Activated gamma-delta T cell treated with anti-CD3 and anti-CD28 coated beads, Interleukin-2, amount 50 U/mL, for 16 hours (primary cell): Measurements from ENCODE around the gene PTDSS2.

Experiments
- DNase-seq: peaks from one replicate; pipeline ENCODE4 v3.0.0-alpha.2; 2020; ENCODE audit warnings: low read depth

PTDSS2 gene

DNA sequence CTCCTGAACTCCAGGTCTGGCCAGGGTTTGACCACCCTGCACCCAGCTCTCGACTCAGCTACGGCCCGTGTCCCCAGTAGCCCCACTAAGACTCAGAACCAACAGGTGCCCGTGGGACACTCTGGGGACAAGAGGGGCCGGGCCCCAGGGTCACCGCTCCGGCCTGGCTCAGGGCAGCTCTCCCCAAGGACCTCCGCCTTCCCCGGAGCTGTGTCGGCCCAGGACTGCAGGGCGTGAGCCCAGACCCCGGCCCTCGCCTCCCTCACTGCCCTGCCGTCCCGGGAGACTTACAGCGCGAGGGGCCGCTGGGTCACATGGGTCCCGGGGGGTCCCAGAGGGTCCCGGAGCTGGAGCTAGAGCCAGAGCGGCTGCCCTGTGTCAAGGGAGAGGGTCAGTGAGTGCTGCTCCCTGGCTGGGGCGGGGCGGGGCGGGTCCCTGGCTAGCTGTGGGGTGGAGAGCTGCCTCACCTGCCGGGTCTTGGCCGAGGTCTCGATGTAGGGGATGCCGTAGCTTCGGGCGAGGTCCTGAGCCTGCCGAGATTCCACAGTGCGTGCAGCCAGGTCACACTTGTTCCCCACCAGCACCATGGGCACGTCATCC lies 83.0 kb downstream of the PTDSS2 start:
- DNase-seq, result no peak

DNA sequence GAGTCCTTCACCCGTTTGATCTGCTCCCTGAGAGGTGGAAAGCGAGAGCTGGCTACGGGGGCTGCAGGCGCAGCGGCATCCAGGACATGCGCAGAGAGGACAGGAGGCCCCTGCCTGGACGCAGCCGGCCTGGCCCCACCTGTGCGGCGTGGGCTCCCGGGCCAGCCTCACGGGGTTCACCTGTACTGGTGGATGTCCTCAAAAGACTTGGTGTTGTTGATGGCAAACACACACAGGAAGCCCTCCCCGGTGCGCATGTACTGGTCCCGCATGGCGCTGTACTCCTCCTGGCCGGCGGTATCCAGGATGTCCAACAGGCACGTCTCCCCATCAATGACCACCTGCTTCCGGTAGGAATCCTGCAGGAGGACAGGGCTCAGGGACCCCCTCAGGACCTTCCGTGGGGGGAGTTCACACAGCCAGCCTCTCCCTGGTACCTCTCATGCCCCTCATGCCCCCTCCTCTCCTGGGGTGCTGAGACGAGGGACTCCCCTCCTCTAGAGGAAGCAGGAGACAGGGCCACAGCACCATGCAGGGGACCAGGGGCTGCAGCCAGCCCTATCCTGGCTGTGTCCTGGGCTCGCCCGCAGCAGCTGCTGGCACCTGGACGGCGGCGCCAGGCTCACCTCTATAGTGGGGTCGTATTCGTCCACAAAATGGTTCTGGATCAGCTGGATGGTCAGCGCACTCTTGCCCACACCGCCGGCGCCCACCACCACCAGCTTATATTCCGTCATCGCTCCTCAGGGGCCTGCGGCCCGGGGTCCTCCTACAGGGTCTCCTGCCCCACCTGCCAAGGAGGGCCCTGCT lies 83.7 kb downstream of the PTDSS2 start:
- no peak for DNase-seq

DNA sequence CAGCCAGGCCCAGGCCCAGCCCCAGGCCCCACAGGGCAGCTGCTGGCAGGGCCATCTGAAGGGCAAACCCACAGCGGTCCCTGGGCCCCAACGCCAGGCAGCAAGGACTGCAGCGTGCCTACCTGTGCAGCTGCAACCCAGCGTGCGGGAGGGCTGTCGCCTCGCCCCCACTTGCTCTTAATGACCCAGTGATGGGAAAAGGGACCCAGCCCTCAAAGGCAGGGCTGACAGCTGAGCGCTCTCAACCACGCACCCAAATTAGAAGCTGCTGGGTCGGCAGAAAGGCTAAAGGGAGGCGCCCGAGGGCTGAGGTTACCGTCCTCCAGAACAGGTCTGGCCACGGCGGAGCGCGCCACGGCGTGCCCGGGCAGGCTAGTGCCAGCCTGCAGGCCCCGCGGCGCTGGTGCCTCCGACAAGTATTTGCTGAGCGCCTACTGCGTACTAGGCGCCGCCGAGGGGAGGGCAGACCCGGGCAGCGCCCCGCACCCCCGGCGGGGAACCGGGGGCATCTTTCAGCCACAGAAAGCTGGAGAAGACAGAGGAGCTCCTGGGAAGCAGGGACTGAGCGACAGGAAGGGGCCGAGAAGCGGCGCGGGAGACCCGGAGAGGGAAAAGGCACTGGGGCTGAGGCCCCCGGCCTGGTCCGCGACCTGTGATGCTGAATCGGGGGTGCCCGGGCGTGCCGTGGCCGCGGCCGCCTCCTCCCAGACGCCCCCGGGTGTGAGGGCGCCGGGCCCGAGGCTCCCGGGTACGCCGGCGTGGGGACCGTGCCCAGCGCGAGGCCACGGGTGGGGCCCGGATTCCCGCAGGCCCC lies 84.5 kb downstream of the PTDSS2 start:
- DNase-seq, result no peak

DNA sequence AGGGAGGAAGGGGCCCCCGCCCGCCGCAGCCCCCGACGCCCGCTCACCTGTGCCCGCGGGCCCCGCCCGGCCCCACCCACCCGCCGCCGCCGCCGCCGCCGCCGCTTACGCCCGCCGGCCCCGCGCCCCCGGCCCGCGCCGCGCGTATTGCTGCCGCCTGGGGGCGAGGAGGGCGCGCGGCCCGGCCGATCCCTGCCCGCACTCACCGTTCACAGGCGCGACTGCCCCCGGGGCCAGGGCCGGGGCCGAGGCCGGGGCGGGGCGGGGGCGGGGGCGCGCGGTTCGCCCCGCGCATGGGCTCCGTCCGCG lies 85.1 kb downstream of the PTDSS2 start:
- DNase-seq, result no peak

DNA sequence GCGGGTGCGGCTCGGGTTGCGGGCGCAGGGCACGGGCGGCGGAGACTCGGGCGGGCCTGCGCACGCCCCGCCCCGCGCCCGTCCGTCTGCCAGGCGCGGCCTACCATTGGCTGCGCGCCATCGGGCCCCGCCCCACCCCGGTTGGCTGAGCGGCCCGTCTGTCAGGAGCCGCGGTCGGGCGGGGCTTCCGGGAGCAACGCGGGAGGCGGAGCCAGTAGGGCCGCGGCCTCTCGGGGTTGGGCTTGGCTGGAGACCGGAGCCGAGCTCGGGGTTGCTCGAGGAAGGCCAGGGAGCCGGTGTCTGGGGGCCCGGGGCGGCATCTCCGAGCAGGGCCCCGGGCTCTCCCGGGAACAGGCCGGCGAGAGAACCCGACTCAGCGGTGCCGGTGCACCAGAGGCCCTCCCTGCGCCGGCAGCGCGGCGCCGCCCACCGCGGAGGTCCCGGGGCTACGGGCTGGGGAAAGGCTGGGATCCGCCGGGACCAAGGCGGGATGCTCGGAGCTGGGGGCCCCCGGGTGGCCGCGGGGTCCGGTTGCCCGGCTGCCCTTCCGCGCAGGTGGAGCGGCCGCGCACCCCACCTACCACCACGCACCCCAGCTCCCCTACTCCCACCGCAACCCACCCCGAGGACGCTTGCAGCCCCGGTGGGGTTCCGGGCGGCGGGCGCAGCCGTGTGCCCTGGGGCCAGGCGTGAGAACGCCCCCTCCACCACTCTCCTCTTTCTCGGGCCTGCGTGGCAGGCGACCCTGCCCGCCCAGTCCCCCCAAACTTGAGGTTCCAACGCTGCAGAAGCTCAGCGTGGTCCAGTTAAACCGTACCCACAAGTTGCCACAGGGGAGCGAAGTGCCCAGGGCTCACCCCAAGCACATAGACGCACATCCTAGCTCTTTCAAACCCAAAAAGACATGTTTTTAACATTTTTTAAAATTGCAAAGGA lies 85.7 kb downstream of the PTDSS2 start, which contains the start of gene HRAS:
Gene HRAS (minus strand): TSS at position 58 of the 936 bp plus-strand sequence.
- peak; percentile 92 for DNase-seq

DNA sequence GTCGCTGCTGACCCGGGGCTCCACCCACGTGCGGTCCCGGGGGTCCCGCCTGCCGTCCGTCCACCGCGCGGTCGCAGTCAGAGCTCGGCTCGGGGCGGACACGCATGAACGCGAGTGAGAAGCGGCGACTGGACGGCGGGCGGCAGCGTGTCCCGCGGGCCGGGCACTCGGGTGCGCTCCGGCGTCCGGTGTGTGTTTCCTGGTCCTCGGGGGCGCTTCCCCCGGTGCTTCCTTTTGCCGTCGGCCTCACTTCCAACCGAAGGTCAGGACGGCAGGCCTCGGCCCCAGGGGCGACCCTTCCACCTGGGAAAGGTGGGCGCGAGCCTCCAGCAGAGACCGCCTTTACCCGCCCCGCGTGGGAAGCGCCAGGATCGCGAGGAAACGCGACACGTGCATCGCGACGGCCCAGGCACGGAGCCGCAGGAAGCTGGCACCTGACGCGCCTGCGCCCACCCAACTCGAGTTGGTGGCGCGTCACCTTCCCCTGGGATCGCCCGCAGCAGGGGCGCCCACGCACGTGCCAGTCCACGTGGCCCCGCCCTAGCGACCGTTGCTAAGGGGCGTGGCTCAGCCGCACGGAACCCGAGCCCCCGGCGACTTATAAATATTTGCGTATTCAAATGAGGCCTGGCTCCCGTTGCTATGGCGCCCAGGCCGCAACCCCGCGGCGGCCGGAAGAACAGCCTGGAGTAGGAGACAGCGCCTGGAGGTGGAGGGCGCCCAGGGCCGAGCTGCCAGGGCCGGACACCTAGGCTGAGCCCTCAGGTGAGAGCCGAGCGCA lies 87.0 kb downstream of the PTDSS2 start, which contains the start of gene LRRC56:
Gene LRRC56 (plus strand): TSS at position 687 of the 781 bp plus-strand sequence. CDS start 3,158 bp downstream, outside the sequence.
- peak; percentile 84 for DNase-seq

DNA sequence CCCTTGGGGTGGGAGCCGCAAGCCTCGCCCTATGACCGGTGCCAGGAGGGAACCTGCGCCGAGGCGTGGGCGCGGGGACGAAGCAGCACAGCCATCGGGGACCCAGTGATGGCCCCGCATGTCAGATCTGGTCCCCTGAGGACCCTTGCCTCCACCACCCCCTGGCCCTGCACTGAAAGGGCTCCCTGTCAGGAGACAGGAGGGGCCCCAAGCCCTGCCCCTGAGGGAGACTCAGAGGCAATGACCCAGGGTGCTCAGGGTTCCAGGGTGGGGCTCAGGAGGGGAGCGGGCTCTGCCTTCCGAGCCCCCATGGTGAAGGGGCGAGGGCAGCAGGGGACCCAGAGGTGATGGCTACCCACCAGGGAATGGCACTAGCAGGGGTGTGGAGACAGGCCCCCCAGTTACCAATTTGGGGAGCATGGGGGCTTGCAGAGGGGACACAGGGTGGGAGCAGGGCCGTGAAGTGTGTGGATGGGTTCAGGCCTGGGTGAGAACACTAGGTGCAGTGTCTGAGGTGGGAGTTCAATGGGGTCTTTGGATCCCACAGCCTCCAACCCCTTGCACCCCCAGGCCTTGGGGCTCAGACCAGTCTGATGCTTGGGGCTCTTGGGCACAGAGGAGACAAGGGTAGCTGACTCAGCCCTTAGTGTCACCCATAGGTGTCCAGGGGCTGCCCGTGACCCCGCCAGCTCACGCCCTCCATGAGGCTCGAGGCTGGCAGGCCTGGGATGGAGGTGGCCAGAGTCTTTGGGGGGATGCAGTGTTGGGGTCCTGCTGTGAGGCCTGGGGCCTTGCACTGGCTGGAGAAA lies 87.7 kb downstream of the PTDSS2 start:
- no peak for DNase-seq

DNA sequence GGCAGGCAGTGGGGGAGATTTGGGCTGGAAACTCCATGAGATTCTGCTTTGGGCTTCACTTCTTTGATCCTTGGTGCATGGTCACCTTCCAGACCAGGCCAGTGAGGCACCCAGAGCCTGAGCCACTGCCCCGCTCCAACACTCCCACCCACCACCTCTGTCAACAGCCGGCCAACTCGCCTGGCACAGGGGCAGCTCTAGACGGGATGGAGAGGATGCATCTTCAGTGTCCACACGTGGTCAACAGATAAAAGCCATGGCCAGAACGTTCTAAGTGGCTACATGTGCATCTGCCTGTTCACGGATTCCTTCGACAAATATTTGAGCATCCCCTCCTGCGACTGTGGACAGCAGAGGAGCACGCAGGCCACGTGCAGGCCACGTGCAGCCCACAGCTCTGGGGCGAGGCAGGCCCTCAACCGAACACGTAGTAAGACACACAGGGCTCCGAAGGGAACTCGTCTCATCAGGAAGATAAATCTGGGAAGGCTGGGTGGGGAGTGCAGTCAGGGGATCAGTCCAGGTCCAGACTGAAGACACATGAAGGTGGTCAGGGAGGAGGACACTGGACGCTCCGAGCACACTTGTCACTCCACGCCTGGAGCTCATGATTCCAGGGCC lies 88.5 kb downstream of the PTDSS2 start:
- DNase-seq, result no peak

DNA sequence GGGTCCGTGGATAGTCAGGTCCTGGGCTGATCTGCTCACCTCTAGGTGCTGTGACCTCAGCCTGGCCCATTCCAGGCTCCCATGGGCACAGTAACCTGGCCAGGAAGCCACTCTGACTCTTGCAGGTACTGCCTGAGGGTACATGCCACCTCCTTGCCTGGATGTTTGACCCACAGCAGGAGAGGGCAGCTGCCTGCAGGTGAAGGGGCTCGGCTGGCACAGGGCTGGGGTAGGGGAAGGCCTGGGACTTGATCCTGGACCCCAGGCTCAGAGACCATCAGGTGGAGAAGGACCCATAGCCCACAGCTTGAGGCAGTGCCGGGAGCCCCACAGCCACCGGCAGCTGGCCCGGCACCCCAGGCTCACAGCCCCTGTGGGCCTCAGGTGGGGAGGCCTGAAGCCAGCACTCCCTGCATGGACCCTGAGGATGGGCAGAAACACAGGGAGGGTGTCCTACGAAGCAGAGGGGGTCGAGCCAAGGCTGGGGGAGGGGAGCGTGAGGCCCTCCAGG lies 89.9 kb downstream of the PTDSS2 start:
- no peak for DNase-seq
